ENCODE results near the gene SEMA7A. TPM values are rescaled to one million over a fixed set of nuclear protein-coding genes. Genes with fewer than 3 reads are reported as not detected.

The SEMA7A gene
- total RNA-seq, 1 donor from 2014 or later: 5.5 TPM

DNA sequence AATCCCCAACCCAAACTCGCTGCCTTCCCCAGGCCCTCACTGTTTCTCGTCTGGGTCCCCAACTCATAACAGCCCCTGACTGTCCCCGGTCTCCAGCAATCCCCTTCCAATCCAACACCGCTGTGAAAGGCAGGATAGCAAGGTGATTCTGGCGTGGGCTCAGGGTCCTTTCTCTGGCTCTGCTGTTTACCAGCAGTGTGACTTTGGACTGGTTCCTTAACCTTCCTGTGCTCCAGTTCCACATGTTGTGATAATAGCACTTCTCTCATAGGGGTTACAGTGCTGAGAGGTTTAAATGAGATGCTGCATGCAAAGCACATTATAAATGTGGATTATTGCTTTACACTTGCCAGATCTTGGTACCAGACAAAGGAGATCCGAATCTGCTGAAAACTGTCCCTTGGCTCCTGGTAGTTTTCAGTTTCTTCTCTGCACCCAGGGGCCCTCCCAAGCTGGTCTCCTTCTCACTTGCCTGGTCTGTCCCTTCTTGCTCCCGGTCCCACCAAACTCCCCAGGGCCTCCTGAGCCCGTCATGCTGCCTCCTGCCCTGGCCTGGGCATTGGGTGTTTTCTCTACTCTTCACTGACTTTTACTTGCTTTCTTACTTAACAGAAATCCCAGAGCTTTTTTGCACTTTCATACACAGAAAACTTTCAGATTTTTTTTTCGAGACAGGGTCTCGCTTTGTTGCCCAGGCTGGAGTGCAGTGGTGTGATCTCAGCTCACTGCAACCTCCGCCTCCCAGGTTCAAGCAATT, 39.5 kb downstream of the SEMA7A start:
- DNase-seq (ENCODE audit: low spot score in 2 of 2): no peak
- no peaks in the 10 kb centered on the region for H3K36me3 ChIP-seq
- no peak overlapping the region for H3K27ac ChIP-seq
- no peak overlapping the region for H3K4me3 ChIP-seq
- intact Hi-C loops (cut with DNase I): no loop called here
- no peaks in the 10 kb centered on the region for H3K27me3 ChIP-seq
- H3K9me3 ChIP-seq: no peaks in the 10 kb centered on the region
- TF ChIP-seq, protein P1, sequence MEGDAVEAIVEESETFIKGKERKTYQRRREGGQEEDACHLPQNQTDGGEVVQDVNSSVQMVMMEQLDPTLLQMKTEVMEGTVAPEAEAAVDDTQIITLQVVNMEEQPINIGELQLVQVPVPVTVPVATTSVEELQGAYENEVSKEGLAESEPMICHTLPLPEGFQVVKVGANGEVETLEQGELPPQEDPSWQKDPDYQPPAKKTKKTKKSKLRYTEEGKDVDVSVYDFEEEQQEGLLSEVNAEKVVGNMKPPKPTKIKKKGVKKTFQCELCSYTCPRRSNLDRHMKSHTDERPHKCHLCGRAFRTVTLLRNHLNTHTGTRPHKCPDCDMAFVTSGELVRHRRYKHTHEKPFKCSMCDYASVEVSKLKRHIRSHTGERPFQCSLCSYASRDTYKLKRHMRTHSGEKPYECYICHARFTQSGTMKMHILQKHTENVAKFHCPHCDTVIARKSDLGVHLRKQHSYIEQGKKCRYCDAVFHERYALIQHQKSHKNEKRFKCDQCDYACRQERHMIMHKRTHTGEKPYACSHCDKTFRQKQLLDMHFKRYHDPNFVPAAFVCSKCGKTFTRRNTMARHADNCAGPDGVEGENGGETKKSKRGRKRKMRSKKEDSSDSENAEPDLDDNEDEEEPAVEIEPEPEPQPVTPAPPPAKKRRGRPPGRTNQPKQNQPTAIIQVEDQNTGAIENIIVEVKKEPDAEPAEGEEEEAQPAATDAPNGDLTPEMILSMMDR (IDR thresholded peaks at IDR 0.05): no peak
- no peaks in the 10 kb centered on the region for H3K4me1 ChIP-seq

DNA sequence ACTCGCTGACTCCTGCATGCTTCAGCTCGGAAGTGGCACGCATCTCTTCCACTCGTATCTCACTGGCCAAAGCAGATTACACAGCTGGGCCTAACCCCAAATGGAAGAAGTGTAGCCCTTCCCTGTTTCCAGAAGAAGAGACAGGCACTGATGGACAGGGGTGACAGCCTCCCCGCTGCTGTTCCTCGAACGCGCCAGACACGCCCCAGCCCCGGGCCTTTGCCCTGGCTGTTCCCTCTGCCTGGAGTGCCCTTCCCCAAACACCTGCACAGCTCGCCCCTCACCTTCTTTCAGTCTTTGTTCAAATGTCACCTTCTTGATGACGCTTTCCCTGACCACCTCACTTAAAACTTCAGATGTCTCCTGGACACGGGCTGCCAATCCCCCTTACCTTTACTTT, 40.3 kb downstream of the SEMA7A start:
- DNase-seq (ENCODE audit: low spot score in 2 of 2): no peak
- Histone ChIP-seq H3K4me3 (no peak overlapping the region), H3K36me3 (no peaks in the 10 kb centered on the region), H3K9me3 (no peaks in the 10 kb centered on the region), H3K27ac (no peak overlapping the region), H3K27me3 (no peaks in the 10 kb centered on the region), H3K4me1 (no peaks in the 10 kb centered on the region)
- TF ChIP-seq, protein P1 (IDR thresholded peaks at IDR 0.05): no peak
- intact Hi-C loops (cut with DNase I): no loop called here

DNA sequence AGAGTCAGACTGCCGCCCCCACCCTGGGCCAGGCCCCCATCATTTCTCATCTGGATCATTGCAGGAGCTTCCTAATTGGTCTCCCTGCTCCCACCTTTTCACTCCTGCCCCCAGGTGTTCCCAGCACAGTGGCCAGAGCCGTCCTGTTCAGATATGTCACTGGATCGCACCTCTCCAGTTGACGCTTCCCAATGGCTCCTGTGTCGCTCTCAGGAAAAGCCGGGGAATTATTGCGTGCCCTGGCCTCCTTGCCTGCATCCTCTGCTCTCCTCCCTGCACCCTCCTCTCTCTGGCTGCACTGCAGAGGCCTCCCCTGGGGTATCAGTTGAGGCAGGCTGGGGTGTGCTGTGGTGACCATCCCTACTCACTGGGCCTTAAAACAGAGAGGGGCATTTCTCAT, 40.9 kb downstream of the SEMA7A start:
- H3K36me3 ChIP-seq: no peaks in the 10 kb centered on the region
- H3K27me3 ChIP-seq: no peaks in the 10 kb centered on the region
- no peak overlapping the region for H3K4me3 ChIP-seq
- no peak for DNase-seq (ENCODE audit: low spot score in 2 of 2)
- no peaks in the 10 kb centered on the region for H3K9me3 ChIP-seq
- TF ChIP-seq, protein P1 (IDR thresholded peaks at IDR 0.05): no peak
- H3K4me1 ChIP-seq: no peaks in the 10 kb centered on the region
- H3K27ac ChIP-seq: no peak overlapping the region
- intact Hi-C loops (cut with DNase I): no loop called here

DNA sequence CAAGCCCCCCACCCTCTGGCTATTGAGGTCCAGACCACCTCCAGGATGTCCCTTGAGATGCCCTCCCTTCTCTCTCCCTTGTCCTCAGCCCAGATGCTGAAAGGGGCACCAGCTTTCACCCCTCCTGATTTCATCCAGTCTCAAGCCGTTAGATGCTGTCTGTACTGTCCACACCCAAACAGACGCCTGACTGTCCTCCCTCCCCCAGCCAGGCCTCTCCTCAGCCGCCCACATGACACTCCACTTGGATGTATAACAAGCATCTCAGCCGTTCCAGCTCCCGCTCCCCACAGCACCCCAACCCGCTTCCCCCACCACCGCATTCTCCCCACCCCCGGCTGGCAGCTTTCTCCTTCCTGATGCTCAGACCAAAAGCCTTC, 41.3 kb downstream of the SEMA7A start:
- Histone ChIP-seq H3K4me3 (no peak overlapping the region), H3K27ac (no peak overlapping the region), H3K4me1 (no peaks in the 10 kb centered on the region), H3K27me3 (no peaks in the 10 kb centered on the region), H3K36me3 (no peaks in the 10 kb centered on the region), H3K9me3 (no peaks in the 10 kb centered on the region)
- intact Hi-C loops (cut with DNase I): no loop called here
- no peak for DNase-seq (ENCODE audit: low spot score in 2 of 2)
- TF ChIP-seq, protein P1 (IDR thresholded peaks at IDR 0.05): no peak

DNA sequence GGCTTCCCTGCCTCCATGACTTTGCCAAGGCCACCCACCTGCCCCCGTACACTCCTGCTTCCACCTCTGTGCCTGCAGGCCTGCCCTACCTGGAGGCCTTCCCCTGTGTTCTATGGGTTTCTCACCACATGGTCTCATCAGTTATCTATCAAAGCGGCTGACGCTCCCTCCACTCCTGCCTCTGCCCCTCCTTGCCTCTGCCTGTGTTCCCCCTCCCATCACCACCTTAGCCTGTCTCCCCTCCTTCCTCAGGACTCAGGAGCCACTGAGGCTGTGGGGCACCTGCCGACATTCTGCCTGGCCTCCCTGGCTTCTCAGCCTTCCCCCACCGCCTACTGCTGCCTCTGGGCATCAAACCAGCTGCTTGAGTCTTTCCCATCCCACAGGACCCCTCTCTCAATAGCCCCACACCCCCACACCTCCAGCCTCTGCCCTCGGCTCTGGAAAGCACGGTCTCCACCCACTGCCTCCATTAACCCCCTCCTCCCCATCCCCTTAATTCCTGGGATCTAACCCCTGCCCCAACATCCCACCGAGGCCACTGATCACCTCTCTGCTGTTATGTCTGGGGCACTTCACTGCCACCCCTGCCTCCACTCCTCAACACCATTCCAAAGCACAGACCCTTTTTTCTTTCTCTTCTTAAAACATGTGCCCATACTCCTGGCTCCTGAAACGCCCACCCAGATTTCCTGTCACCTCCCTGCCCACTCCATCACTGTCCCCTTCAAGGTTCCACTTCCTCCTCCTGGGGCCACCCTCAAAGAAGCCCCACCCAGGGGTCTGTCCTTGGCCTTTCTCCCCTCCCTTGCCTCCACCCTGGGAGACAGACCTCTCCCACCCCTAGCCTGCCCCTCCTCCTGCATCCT, 41.9 kb downstream of the SEMA7A start:
- Histone ChIP-seq H3K9me3 (no peaks in the 10 kb centered on the region), H3K36me3 (no peaks in the 10 kb centered on the region), H3K4me1 (no peaks in the 10 kb centered on the region), H3K4me3 (no peak overlapping the region), H3K27me3 (no peaks in the 10 kb centered on the region), H3K27ac (no peak overlapping the region)
- DNase-seq (ENCODE audit: low spot score in 2 of 2): no peak
- intact Hi-C loops (cut with DNase I): no loop called here
- TF ChIP-seq, protein P1 (IDR thresholded peaks at IDR 0.05): no peak
